Measurements from ENCODE around the gene BMPR1A.

DNA sequence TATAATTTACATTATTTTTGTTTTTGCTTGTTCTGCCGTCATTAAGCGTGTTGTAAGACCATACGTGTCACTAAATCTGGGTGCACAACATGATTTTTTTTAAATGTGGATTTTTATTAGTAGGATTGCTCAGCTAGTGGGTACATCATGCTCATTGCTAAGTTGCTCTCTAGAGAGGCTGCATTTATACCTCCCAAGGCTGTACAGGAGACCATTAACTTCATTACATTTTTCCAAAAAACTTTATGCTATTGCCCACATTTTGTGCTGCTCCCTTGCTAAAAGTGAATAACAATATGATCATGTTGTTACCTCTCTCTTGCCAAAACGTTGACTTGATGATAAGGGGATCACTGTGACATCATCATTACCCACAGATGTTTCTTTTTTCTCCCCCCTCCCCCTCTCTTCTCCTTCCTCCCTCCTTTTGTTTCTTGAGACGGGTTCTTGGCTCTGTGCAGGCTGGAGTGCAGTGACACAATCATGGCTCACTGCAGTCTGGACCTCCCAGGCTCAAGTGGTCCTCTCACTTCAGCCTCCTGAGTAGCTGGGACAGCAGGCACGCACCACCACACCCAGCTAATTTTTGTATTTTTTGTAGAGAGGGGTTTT lies 65.1 kb downstream of the BMPR1A start:
- TF ChIP-seq CTBP1 (IDR thresholded peaks at IDR 0.05; ENCODE audit: borderline replicate concordance) = no peak
- no peak for TF ChIP-seq ARNT (IDR thresholded peaks at IDR 0.05)
- TF ChIP-seq BHLHE40 (IDR thresholded peaks at IDR 0.05; ENCODE audit: borderline replicate concordance) = no peak
- TF ChIP-seq SP1 (IDR thresholded peaks at IDR 0.05) = no peak
- TF ChIP-seq FOXK2 (IDR thresholded peaks at IDR 0.05) = no peak
- no peak for TF ChIP-seq FOXA1 (IDR thresholded peaks at IDR 0.05)
